ENCODE data around the gene TBX15.

The TBX15 gene

GRCh38 chr1:118884946-118885345 is 103.2 kb downstream of the TBX15 start:
- Histone ChIP-seq H3K9me2 (replicated peaks; ENCODE audit: insufficient read depth, low read length) (no peaks in the 10 kb centered on the region), H3K27me3 (ENCODE audit: low read length) (no peaks in the 10 kb centered on the region), H3K9ac (ENCODE audit: low read length) (no peak overlapping the region), H3K9me3 (ENCODE audit: insufficient read depth, low read length) (no peaks in the 10 kb centered on the region), H3K4me3 (ENCODE audit: insufficient read depth, low read length, poor library complexity, severe bottlenecking) (no peak overlapping the region), H4K20me1 (ENCODE audit: low read depth, low read length) (no peaks in the 10 kb centered on the region), H3K79me2 (ENCODE audit: insufficient read depth, low read length) (no peaks in the 10 kb centered on the region), H2AFZ (ENCODE audit: low read depth, low read length, severe bottlenecking) (no peak overlapping the region), H3K4me2 (ENCODE audit: low read depth, low read length, poor library complexity, severe bottlenecking) (no peak overlapping the region), H3F3A (ENCODE audit: insufficient read depth) (no peaks in the 10 kb centered on the region), H3K27ac (ENCODE audit: low read depth, low read length) (no peak overlapping the region), H3K36me3 (ENCODE audit: low read length) (no peaks in the 10 kb centered on the region)
- TF ChIP-seq CTCF (IDR thresholded peaks at IDR 0.05; ENCODE audit: insufficient read depth, low read length, poor library complexity, severe bottlenecking), result no peak
- no peak for TF ChIP-seq EZH2phosphoT487 (conservative IDR thresholded peaks at IDR 0.05; ENCODE audit: low read length)

- H3K36me3 ChIP-seq (ENCODE audit: low read length), result no peaks in the 10 kb centered on the region
- no peak overlapping the region for H2AFZ ChIP-seq (ENCODE audit: low read depth, low read length, severe bottlenecking)
- H3K4me2 ChIP-seq (ENCODE audit: low read depth, low read length, poor library complexity, severe bottlenecking), result no peak overlapping the region
- no peaks in the 10 kb centered on the region for H3K9me3 ChIP-seq (ENCODE audit: insufficient read depth, low read length)
- H3K27ac ChIP-seq (ENCODE audit: low read depth, low read length), result no peak overlapping the region
- H3F3A ChIP-seq (ENCODE audit: insufficient read depth), result no peaks in the 10 kb centered on the region
- H3K79me2 ChIP-seq (ENCODE audit: insufficient read depth, low read length), result no peaks in the 10 kb centered on the region
- no peak overlapping the region for H3K4me3 ChIP-seq (ENCODE audit: insufficient read depth, low read length, poor library complexity, severe bottlenecking)
- H4K20me1 ChIP-seq (ENCODE audit: low read depth, low read length), result no peaks in the 10 kb centered on the region
- no peak for TF ChIP-seq EZH2phosphoT487 (conservative IDR thresholded peaks at IDR 0.05; ENCODE audit: low read length)
- TF ChIP-seq CTCF (IDR thresholded peaks at IDR 0.05; ENCODE audit: insufficient read depth, low read length, poor library complexity, severe bottlenecking), result no peak
- no peaks in the 10 kb centered on the region for H3K27me3 ChIP-seq (ENCODE audit: low read length)
- H3K9ac ChIP-seq (ENCODE audit: low read length), result no peak overlapping the region
- no peaks in the 10 kb centered on the region for H3K9me2 ChIP-seq (replicated peaks; ENCODE audit: insufficient read depth, low read length)
These were observed 106.4 kb downstream of the TBX15 start for GRCh38 chr1:118881751-118882150.

GRCh38 chr1:118878661-118879060 is 109.5 kb downstream of the TBX15 start:
- H3K9me3 ChIP-seq (ENCODE audit: insufficient read depth, low read length), result no peaks in the 10 kb centered on the region
- H3K79me2 ChIP-seq (ENCODE audit: insufficient read depth, low read length), result no peaks in the 10 kb centered on the region
- no peaks in the 10 kb centered on the region for H3F3A ChIP-seq (ENCODE audit: insufficient read depth)
- H3K9ac ChIP-seq (ENCODE audit: low read length), result no peak overlapping the region
- H2AFZ ChIP-seq (ENCODE audit: low read depth, low read length, severe bottlenecking), result no peak overlapping the region
- H3K4me2 ChIP-seq (ENCODE audit: low read depth, low read length, poor library complexity, severe bottlenecking), result no peak overlapping the region
- H3K9me2 ChIP-seq (replicated peaks; ENCODE audit: insufficient read depth, low read length), result no peaks in the 10 kb centered on the region
- no peak overlapping the region for H3K4me3 ChIP-seq (ENCODE audit: insufficient read depth, low read length, poor library complexity, severe bottlenecking)
- H3K27me3 ChIP-seq (ENCODE audit: low read length), result 0 out of 2 replicates have a peak, but pooled peaks cover 3% of the 10 kb centered on the region
- H4K20me1 ChIP-seq (ENCODE audit: low read depth, low read length), result no peaks in the 10 kb centered on the region
- H3K36me3 ChIP-seq (ENCODE audit: low read length), result no peaks in the 10 kb centered on the region
- TF ChIP-seq EZH2phosphoT487 (conservative IDR thresholded peaks at IDR 0.05; ENCODE audit: low read length) (no peak), CTCF (IDR thresholded peaks at IDR 0.05; ENCODE audit: insufficient read depth, low read length, poor library complexity, severe bottlenecking) (no peak)
- no peak overlapping the region for H3K27ac ChIP-seq (ENCODE audit: low read depth, low read length)

Measured in SU-DHL-6 (cell line).